NB4 (cell line): ENCODE results near the gene FILIP1L.

Experiments used
- DNase-seq: peaks from one replicate; pipeline ENCODE4 v3.0.0; 2010; ENCODE audit warnings: low read depth
- H3K4me3 ChIP-seq: one replicate; pipeline ENCODE4 v1.5.1; 2011; ENCODE audit warnings: mild to moderate bottlenecking, low read depth, low read length, moderate library complexity
- CTCF ChIP-seq: IDR thresholded peaks from one replicate; pipeline ENCODE4 v1.5.1; 2012; ENCODE audit warnings: low read depth, low read length
- MAX ChIP-seq: IDR thresholded peaks from 2 replicates; pipeline ENCODE4 v1.6.1; 2011; ENCODE audit warnings: low read depth, low read length
- MYC ChIP-seq: IDR thresholded peaks from 2 replicates; pipeline ENCODE4 v1.6.1; 2011; ENCODE audit warnings: low read depth, low read length
- POLR2A ChIP-seq: IDR thresholded peaks from 2 replicates; pipeline ENCODE4 v1.6.1; 2011; ENCODE audit warnings: mild to moderate bottlenecking; ENCODE audit not compliant: insufficient read length; ENCODE audit errors: extremely low read depth

The FILIP1L gene

GRCh38 chr3:99971761-99972160 lies 142.5 kb downstream of the FILIP1L start:
- TF ChIP-seq CTCF (no peak), MYC (no peak), MAX (no peak), POLR2A (no peak)

GRCh38 chr3:99970198-99970597 lies 144.1 kb downstream of the FILIP1L start:
- no peak for TF ChIP-seq CTCF
- no peak for TF ChIP-seq POLR2A
- TF ChIP-seq MAX: no peak
- no peak overlapping the region for H3K4me3 ChIP-seq
- DNase-seq: no peak

More at GRCh38 chr3:99971761-99972160, 142.5 kb downstream of the FILIP1L start:
- DNase-seq: no peak
- no peak overlapping the region for H3K4me3 ChIP-seq

GRCh38 chr3:99969136-99969535 lies 145.2 kb downstream of the FILIP1L start:
- peak; percentile 43 for DNase-seq

GRCh38 chr3:99967796-99968195 lies 146.5 kb downstream of the FILIP1L start:
- DNase-seq: peak; percentile 1
- TF ChIP-seq MYC (no peak), CTCF (no peak), POLR2A (no peak), MAX (no peak)
- no peak overlapping the region for H3K4me3 ChIP-seq

More at GRCh38 chr3:99969136-99969535, 145.2 kb downstream of the FILIP1L start:
- TF ChIP-seq MAX: no peak
- no peak overlapping the region for H3K4me3 ChIP-seq

- no peak for DNase-seq
- H3K4me3 ChIP-seq: no peak overlapping the region
- TF ChIP-seq MYC: no peak
- TF ChIP-seq MAX: no peak
- TF ChIP-seq POLR2A: no peak
- no peak for TF ChIP-seq CTCF
Measured at GRCh38 chr3:99966662-99967416, 147.5 kb downstream of the FILIP1L start.

GRCh38 chr3:99965681-99966408 lies 148.5 kb downstream of the FILIP1L start:
- no peak for TF ChIP-seq CTCF
- TF ChIP-seq MYC: no peak
- no peak for DNase-seq
- H3K4me3 ChIP-seq: no peak overlapping the region
